ENCODE data around the gene PDCL3.

DNA sequence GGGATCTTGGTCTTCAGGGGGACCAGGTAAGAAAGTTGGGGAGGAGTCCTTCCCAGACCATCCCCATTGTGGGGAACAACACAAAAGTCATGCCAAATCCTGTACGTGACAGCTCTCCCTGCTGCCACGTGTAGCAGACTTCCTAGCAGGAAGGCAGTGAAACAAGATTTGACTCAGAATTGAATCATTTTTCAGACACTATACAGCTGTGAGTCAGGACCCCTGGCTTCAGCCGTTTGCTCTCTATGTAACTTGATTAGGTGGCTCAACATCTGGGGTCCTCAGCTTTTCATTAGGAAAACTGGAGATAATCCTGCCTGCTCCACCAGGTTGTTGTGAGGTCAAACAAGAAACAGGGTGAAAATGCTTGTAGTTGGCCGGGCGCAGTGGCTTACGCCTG lies 32.9 kb upstream of the PDCL3 start:
- no peak for TF ChIP-seq POLR2A (IDR thresholded peaks at IDR 0.05)
- TF ChIP-seq, protein P1, sequence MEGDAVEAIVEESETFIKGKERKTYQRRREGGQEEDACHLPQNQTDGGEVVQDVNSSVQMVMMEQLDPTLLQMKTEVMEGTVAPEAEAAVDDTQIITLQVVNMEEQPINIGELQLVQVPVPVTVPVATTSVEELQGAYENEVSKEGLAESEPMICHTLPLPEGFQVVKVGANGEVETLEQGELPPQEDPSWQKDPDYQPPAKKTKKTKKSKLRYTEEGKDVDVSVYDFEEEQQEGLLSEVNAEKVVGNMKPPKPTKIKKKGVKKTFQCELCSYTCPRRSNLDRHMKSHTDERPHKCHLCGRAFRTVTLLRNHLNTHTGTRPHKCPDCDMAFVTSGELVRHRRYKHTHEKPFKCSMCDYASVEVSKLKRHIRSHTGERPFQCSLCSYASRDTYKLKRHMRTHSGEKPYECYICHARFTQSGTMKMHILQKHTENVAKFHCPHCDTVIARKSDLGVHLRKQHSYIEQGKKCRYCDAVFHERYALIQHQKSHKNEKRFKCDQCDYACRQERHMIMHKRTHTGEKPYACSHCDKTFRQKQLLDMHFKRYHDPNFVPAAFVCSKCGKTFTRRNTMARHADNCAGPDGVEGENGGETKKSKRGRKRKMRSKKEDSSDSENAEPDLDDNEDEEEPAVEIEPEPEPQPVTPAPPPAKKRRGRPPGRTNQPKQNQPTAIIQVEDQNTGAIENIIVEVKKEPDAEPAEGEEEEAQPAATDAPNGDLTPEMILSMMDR (IDR thresholded peaks at IDR 0.05): no peak
